K562 (cell line): ENCODE measurements around the gene CACTIN. TPM values are rescaled to one million over a fixed set of nuclear protein-coding genes. Genes with fewer than 3 reads are reported as not detected.

ENCODE experiments used
- ATAC-seq: fragments of 200-7000 bp; cut with Tn5 transposase; 3 replicates; pipeline ENCODE4 v1.9.1; 2020; ENCODE audit warnings: moderate library complexity
- BruUV-seq: library from RNA; stranded (reverse); fragments of 400-500 nt; replicated peaks from 2 replicates; lab custom pipeline; 2021; lab: Mats Ljungman, UMichigan
- CTCF ChIA-PET: fragments of 300-600 bp; formaldehyde crosslinking; extraction: SDS; loops from one replicate; lab custom pipeline; 2021; ENCODE audit warnings: low intra/inter-chr PET ratio; lab: Yijun Ruan, JAX
- POLR2A ChIA-PET: fragments of 300-600, 350-650 bp; sonication (Branson Sonifier 250); formaldehyde crosslinking; extraction: SDS; loops from one replicate; lab custom pipeline; 2021; ENCODE audit warnings: antibody characterized with exemption, inconsistent platforms; lab: Yijun Ruan, JAX
- DNase-seq, 4 experiments: peaks; one replicate each; pipeline versions ENCODE4 v3.0.0 to v3.0.0-alpha.2; 2011 to 2018; ENCODE audit warnings: low spot score in 3 of 4, mixed read lengths in 3 of 4; ENCODE audit errors: extremely low read depth in 1 of 4
- FAIRE-seq: peaks from 2 replicates; lab custom pipeline; 2011; peaks lifted over from hg19 to GRCh38; lab: Jason Lieb, UNC
- H2AFZ ChIP-seq: 2 replicates; pipeline ENCODE4 v1.6.0; 2011; ENCODE audit warnings: low read depth, low read length, control low read depth, inconsistent platforms
- H3K27ac ChIP-seq: fragments of 200-600 bp; 3 replicates; pipeline ENCODE4 v1.8.0; 2011; ENCODE audit warnings: low read depth, mild to moderate bottlenecking, control low read depth, inconsistent platforms, low read length, moderate library complexity, mixed read lengths; ENCODE audit errors: extremely low read depth
- H3K27me3 ChIP-seq, 2 experiments: fragments of 300-600 bp in 1 of 2; 2 replicates in 1 of 2; 3 replicates in 1 of 2; pipeline versions ENCODE4 v1.6.0 to v1.8.0; 2011; ENCODE audit warnings: inconsistent platforms in 2 of 2, low read length in 2 of 2, mild to moderate bottlenecking in 1 of 2, mixed read lengths in 1 of 2, moderate library complexity in 1 of 2; ENCODE audit not compliant: control insufficient read depth in 2 of 2, insufficient read depth in 2 of 2
- H3K36me3 ChIP-seq: fragments of 300-600 bp; 3 replicates; pipeline ENCODE4 v1.8.0; 2011; ENCODE audit warnings: mild to moderate bottlenecking, low read length, inconsistent platforms; ENCODE audit not compliant: control insufficient read depth, insufficient read depth
- H3K4me1 ChIP-seq, 2 experiments: fragments of 200-600 bp in 1 of 2; replicated peaks in 1 of 2; 2 replicates in 1 of 2; 3 replicates in 1 of 2; pipeline versions ENCODE4 v1.5.1 to v1.8.0; 2011; ENCODE audit warnings: inconsistent platforms in 2 of 2, low read length in 2 of 2, mild to moderate bottlenecking in 1 of 2, mixed read lengths in 1 of 2, moderate library complexity in 1 of 2; ENCODE audit not compliant: control insufficient read depth in 2 of 2, insufficient read depth in 2 of 2
- H3K4me2 ChIP-seq: 2 replicates; pipeline ENCODE4 v1.6.1; 2011; ENCODE audit warnings: low read length, control low read depth, inconsistent platforms, mixed read lengths; ENCODE audit not compliant: insufficient read depth
- H3K4me3 ChIP-seq: fragments of 200-600 bp; sonication (generic), shearing (Covaris generic); 2 replicates; pipeline ENCODE4 v1.5.1; 2016; ENCODE audit warnings: control low read depth, inconsistent platforms
- H3K79me2 ChIP-seq: fragments of 200-600 bp; 3 replicates; pipeline ENCODE4 v1.8.0; 2011; ENCODE audit warnings: low read length, inconsistent platforms; ENCODE audit not compliant: control insufficient read depth, insufficient read depth
- H3K9ac ChIP-seq, 2 experiments: 2 replicates each; pipeline versions ENCODE4 v1.6.0 to v1.6.1; 2011; ENCODE audit warnings: low read depth in 2 of 2, low read length in 2 of 2, control low read depth in 1 of 2, inconsistent platforms in 1 of 2, mild to moderate bottlenecking in 1 of 2, mixed read lengths in 1 of 2; ENCODE audit not compliant: insufficient read depth in 1 of 2
- H3K9me1 ChIP-seq: one replicate; pipeline ENCODE4 v1.6.0; 2011; ENCODE audit warnings: inconsistent platforms, mild to moderate bottlenecking, low read length, moderate library complexity; ENCODE audit not compliant: control insufficient read depth, insufficient read depth
- H3K9me3 ChIP-seq: replicated peaks from 2 replicates; pipeline ENCODE4 v1.5.1; 2011; ENCODE audit warnings: low read depth, low read length, inconsistent platforms; ENCODE audit not compliant: control insufficient read depth, insufficient read depth
- H4K20me1 ChIP-seq: replicated peaks from 2 replicates; pipeline ENCODE4 v1.6.1; 2011; ENCODE audit warnings: low read length, inconsistent platforms, mixed read lengths; ENCODE audit not compliant: control insufficient read depth, insufficient read depth
- CHD4 ChIP-seq: fragments of 200-600 bp; sonication (generic); IDR thresholded peaks from 3 replicates; pipeline ENCODE4 v1.6.1; 2012; ENCODE audit warnings: low read depth, mild to moderate bottlenecking, mixed read lengths, low read length, inconsistent platforms; ENCODE audit not compliant: insufficient read depth, insufficient replicate concordance, poor library complexity, severe bottlenecking
- EWSR1 ChIP-seq: fragments of 450-650 bp; IDR thresholded peaks from 2 replicates; pipeline ENCODE4 v1.6.1; 2018; ENCODE audit warnings: borderline replicate concordance, mild to moderate bottlenecking, low read depth, moderate library complexity; ENCODE audit not compliant: partially characterized antibody
- HDAC1 ChIP-seq, 2 experiments: fragments of 450-650 bp; IDR thresholded peaks; 2 replicates each; pipeline ENCODE4 v1.6.1; 2016 to 2017; ENCODE audit warnings: inconsistent platforms in 1 of 2, mild to moderate bottlenecking in 1 of 2, moderate library complexity in 1 of 2
- HMGN3 ChIP-seq: IDR thresholded peaks from 2 replicates; pipeline ENCODE4 v1.6.1; 2011; ENCODE audit warnings: borderline replicate concordance, low read depth, mild to moderate bottlenecking, mixed read lengths, low read length; ENCODE audit not compliant: insufficient read length; ENCODE audit errors: extremely low read depth
- KDM5B ChIP-seq: fragments of 200-600 bp; sonication (generic); IDR thresholded peaks from 2 replicates; pipeline ENCODE4 v1.6.1; 2012; ENCODE audit warnings: low read depth, mild to moderate bottlenecking, moderate library complexity, low read length, control low read depth, inconsistent platforms; ENCODE audit not compliant: insufficient replicate concordance
- NFIX ChIP-seq: fragments of 250-450 bp; sonication (Bioruptor Pico); IDR thresholded peaks from 2 replicates; pipeline ENCODE4 v1.4.0; 2020; ENCODE audit warnings: low read depth, mild to moderate bottlenecking, moderate library complexity
- RBFOX2 ChIP-seq: fragments of 200-400 bp; formaldehyde crosslinking; IDR thresholded peaks from 2 replicates; pipeline ENCODE4 v1.6.1; 2017; ENCODE audit warnings: low read depth, mild to moderate bottlenecking, low read length, moderate library complexity
- SIN3A ChIP-seq, 2 experiments: fragments of 150-350 bp in 1 of 2; IDR thresholded peaks; 2 replicates each; pipeline ENCODE4 v1.6.1; 2011 to 2016; ENCODE audit warnings: borderline replicate concordance in 2 of 2, low read depth in 2 of 2, low read length in 2 of 2, mild to moderate bottlenecking in 2 of 2, moderate library complexity in 2 of 2; ENCODE audit not compliant: control insufficient read depth in 1 of 2
- ZBTB7A ChIP-seq: IDR thresholded peaks from 2 replicates; pipeline ENCODE4 v1.6.1; 2011; ENCODE audit warnings: low read depth, mild to moderate bottlenecking, low read length, moderate library complexity, borderline replicate concordance; ENCODE audit not compliant: control insufficient read depth
- WGBS: fragments of 100-300 bp; shearing (Covaris generic); methylation state at CpG from one replicate; pipeline ENCODE4 v1.1.6; 2016; ENCODE audit warnings: low coverage, mixed read lengths; ENCODE audit not compliant: insufficient coverage; ENCODE audit errors: missing lambda C conversion rate; 5-methylcytosine and 5-hydroxymethylcytosine counted together
- in situ Hi-C: fragments of 300-500 bp; cut with MboI; formaldehyde crosslinking; loops from 4 replicates; pipeline ENCODE4 v1.15.0; 2018; ENCODE audit warnings: inconsistent platforms, mixed read lengths
- intact Hi-C: fragments of 100-400 bp; cut with micrococcal nuclease; formaldehyde crosslinking; loops from 2 replicates; pipeline ENCODE4 v1.14.2; 2022
- polyA plus RNA-seq, 8 experiments: library from polyadenylated mRNA; depleted of rRNA in 4 of 8; stranded (reverse) in 5 of 8; unstranded in 3 of 8; fragments of >200 nt; fragmentation: Nextera tagmentation in 2 of 8; fragmentation: Illumina TruSeq in 1 of 8; extraction: Ambion mirVana in 2 of 8; extraction: Trizol in 1 of 8; gene quantifications; 2 replicates each; pipeline versions ENCODE4 v1.2.1 to v1.2.3, GENCODE V29; 2011 to 2014; ENCODE audit warnings: inconsistent platforms in 1 of 8, missing spikeins in 1 of 8
- total RNA-seq, 7 experiments: library from RNA; depleted of rRNA in 6 of 7; stranded (reverse); fragments of >200 nt in 6 of 7; fragmentation: Illumina TruSeq in 2 of 7; extraction: Trizol in 2 of 7; gene quantifications; 2 replicates each; pipeline versions ENCODE4 v1.2.1 to v1.2.3, GENCODE V29; 2011 to 2021; ENCODE audit warnings: low replicate concordance in 1 of 7
- TF ChIP-seq, protein P1 (sequence below): sonication (generic); formaldehyde crosslinking; IDR thresholded peaks from 2 replicates; pipeline ENCODE4 v1.8.0; 2022; ENCODE audit warnings: mild to moderate bottlenecking, missing genetic modification reagents
- TF ChIP-seq, protein P2 (sequence below), 2 experiments: IDR thresholded peaks; 2 replicates each; pipeline ENCODE4 v1.6.1; 2011; ENCODE audit warnings: borderline replicate concordance in 1 of 2, control low read depth in 1 of 2, low read depth in 1 of 2, low read length in 1 of 2, mild to moderate bottlenecking in 1 of 2, mixed read lengths in 1 of 2, moderate library complexity in 1 of 2; ENCODE audit not compliant: insufficient read depth in 1 of 2, insufficient read length in 1 of 2, poor library complexity in 1 of 2, severe bottlenecking in 1 of 2; ENCODE audit errors: extremely low read depth in 1 of 2

The CACTIN gene
- total and polyA plus RNA-seq, 9 of the 15 experiments (the other 6 are each of a cell fraction or from before 2014, with no cell fraction given), result 0.15 to 49.2 (median 15.0) TPM

DNA sequence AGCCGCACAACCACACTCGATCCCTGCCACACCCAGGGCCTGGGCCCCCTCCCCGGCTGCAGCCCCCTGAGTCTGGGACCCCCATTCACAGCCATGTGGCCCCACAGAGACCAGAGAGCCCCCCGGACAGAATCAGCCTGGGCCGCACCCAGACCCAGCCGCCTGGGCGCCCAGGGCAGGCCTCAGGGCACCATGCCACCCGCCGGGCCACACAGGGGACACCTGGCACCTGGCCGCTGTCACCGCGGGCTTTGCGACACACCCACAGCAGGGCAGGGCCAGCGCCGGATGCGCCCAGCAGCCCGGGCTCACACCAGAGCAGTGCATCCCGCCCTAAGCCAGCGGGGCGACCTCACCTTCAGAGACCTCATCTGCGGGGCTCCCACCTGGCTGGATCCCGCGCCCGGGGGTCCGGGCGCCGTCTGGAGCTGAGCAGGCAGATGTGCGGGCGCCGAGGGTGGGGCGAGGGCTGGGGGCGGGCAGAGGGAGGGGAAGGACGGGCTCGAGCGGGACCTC, 20.4 kb downstream of the CACTIN start:
- H3K36me3 ChIP-seq, result peaks cover 32% of the 10 kb centered on the region; the same call in 1 of the 3 replicates
- intact Hi-C loops, result loop anchor here (10.0 kb wide), 1 partner anchor 61 kb away; no protein-coding TSS in a partner anchor
- peak; percentile 55 to 72 (median 66) for DNase-seq
- no peaks in the 10 kb centered on the region for H3K27me3 ChIP-seq
- FAIRE-seq, result no peak
- in situ Hi-C loops, result no loop called here
- 0% methylated on average over 26 of the region's 35 CpGs for WGBS
- peak overlapping the region; percentile 91 for H3K4me2 ChIP-seq
- ChIA-PET POLR2A (interaction anchor here (4.0 kb wide), 1 partner anchor 14 kb away, joined by 29 read pairs; no protein-coding TSS in a partner anchor), CTCF (no interaction called here)
- H3K9me1 ChIP-seq, result peaks cover 2% of the 10 kb centered on the region
- no TSS peak for BruUV-seq
- H3K9me3 ChIP-seq, result no peaks in the 10 kb centered on the region; the same call in 1 of the 2 replicates
- peak overlapping the region; percentile 95 for H2AFZ ChIP-seq
- no peaks in the 10 kb centered on the region for H4K20me1 ChIP-seq
- peak; percentile 68 for ATAC-seq
- H3K27ac ChIP-seq, result peak overlapping the region; percentile 98
- peaks cover 38 to 82% of the 10 kb centered on the region in 2 experiments for H3K4me1 ChIP-seq
- peak overlapping the region; percentile 92 for H3K9ac ChIP-seq
- H3K79me2 ChIP-seq, result peaks cover 44% of the 10 kb centered on the region
- H3K4me3 ChIP-seq, result peak overlapping the region; percentile 89
- TF ChIP-seq EWSR1 (no peak), HDAC1 (IDR thresholded peaks at IDR 0.05) (0 out of 4 replicates have a peak, but pooled peaks of 1 of the 2 experiments have one; percentile 2), ZBTB7A (0 out of 2 replicates have a peak, but pooled peaks have one; percentile 15), HMGN3 (peak; percentile 61), NFIX (CRISPR knock-in tag) (no peak), SIN3A (IDR thresholded peaks at IDR 0.05; ENCODE audit: borderline replicate concordance in 2 of 2, control insufficient read depth in 1 of 2, low read depth in 2 of 2, low read length in 2 of 2) (peak in 1 of 2 experiments; percentile 76; a peak in 1 of 4 replicates), RBFOX2 (peak; percentile 38; the same call in 1 of the 2 replicates), KDM5B (peak; percentile 35), CHD4 (no peak)
- TF ChIP-seq, protein P1, sequence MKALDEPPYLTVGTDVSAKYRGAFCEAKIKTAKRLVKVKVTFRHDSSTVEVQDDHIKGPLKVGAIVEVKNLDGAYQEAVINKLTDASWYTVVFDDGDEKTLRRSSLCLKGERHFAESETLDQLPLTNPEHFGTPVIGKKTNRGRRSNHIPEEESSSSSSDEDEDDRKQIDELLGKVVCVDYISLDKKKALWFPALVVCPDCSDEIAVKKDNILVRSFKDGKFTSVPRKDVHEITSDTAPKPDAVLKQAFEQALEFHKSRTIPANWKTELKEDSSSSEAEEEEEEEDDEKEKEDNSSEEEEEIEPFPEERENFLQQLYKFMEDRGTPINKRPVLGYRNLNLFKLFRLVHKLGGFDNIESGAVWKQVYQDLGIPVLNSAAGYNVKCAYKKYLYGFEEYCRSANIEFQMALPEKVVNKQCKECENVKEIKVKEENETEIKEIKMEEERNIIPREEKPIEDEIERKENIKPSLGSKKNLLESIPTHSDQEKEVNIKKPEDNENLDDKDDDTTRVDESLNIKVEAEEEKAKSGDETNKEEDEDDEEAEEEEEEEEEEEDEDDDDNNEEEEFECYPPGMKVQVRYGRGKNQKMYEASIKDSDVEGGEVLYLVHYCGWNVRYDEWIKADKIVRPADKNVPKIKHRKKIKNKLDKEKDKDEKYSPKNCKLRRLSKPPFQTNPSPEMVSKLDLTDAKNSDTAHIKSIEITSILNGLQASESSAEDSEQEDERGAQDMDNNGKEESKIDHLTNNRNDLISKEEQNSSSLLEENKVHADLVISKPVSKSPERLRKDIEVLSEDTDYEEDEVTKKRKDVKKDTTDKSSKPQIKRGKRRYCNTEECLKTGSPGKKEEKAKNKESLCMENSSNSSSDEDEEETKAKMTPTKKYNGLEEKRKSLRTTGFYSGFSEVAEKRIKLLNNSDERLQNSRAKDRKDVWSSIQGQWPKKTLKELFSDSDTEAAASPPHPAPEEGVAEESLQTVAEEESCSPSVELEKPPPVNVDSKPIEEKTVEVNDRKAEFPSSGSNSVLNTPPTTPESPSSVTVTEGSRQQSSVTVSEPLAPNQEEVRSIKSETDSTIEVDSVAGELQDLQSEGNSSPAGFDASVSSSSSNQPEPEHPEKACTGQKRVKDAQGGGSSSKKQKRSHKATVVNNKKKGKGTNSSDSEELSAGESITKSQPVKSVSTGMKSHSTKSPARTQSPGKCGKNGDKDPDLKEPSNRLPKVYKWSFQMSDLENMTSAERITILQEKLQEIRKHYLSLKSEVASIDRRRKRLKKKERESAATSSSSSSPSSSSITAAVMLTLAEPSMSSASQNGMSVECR (CRISPR knock-in tag), result peak; percentile 61; the same call in 1 of the 2 replicates
- TF ChIP-seq, protein P2, sequence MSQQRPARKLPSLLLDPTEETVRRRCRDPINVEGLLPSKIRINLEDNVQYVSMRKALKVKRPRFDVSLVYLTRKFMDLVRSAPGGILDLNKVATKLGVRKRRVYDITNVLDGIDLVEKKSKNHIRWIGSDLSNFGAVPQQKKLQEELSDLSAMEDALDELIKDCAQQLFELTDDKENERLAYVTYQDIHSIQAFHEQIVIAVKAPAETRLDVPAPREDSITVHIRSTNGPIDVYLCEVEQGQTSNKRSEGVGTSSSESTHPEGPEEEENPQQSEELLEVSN (IDR thresholded peaks at IDR 0.05; ENCODE audit: borderline replicate concordance in 1 of 2, extremely low read depth in 1 of 2, insufficient read depth in 1 of 2, insufficient read length in 1 of 2, low read depth in 1 of 2, low read length in 1 of 2, poor library complexity in 1 of 2, severe bottlenecking in 1 of 2), result peak in 1 of 2 experiments; percentile 41
